Melanocyte of skin (primary cell): ENCODE results near the gene ZNF48. TPM values are rescaled to one million over a fixed set of nuclear protein-coding genes. Genes with fewer than 3 reads are reported as not detected.

Experiments used
- small RNA-seq, 2 donors: library from RNA; depleted of rRNA; stranded (forward); fragments of <200 nt; gene quantifications; one replicate each; pipeline ENCODE3, GENCODE V24; 2012
- total RNA-seq, 2 donors: library from RNA; depleted of rRNA; stranded (reverse); fragments of >200 nt; gene quantifications; 2 replicates each; pipeline ENCODE4 v1.2.3, GENCODE V29; 2012

ZNF48 gene
- 1 to 10 TPM; 5.7 to 5.9 TPM for total RNA-seq

GRCh38 chr16:30395155-30395991 lies at the start of gene ZNF48:
Gene ZNF48 (plus strand): TSS chr16:30395420. CDS start chr16:30395795, 375 bp downstream.

DNA sequence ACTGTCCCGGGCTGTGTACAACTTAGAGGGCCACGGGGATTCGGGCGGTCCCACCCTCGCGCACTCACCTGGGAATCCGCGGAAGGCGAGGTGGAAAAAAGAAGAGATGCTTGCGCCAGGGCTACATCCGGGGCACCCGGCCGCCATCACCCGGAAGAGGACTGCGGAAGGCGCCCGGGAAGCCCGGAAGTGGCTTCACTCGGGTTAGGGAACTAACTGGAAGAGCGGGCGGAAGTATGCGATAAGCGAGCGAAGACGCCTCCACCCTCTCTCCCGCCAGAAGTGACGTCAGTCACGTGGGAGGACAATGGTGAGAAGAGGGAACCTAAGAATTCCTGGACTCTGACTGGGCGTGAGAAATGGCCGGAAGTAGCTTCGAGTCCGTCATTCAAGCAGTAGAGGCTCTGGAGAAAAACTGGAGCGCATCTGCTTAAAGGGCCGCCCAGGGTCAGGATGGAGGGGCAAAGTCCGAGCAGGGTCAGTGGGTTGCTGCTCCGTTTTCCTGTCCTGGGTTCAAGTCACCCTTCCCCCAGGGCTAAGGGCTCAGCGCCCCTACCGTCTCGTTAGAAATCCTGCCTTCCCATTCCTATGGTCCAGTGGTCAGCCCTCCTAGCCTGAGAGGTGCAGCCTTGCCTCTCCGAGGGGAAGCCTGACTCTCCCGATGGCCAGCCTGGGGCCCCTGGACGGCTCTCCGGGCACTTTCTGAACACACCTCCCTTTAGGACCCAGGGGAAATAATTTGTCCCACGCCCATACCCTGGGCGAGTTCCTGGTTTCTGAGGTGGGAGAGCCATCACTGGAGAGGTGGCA lies 39.9 kb upstream of the ZNF48 start, which contains the start of gene CD2BP2:
Gene CD2BP2, minus strand, starts transcription at position 165 of the 810 bp plus-strand sequence. CDS start 627 bp downstream, outside the sequence.

GRCh38 chr16:30370456-30371247 lies 24.6 kb upstream of the ZNF48 start, which contains the start of gene TBC1D10B:
Gene TBC1D10B (minus strand): TSS chr16:30370494. CDS start chr16:30370183, 311 bp downstream.

DNA sequence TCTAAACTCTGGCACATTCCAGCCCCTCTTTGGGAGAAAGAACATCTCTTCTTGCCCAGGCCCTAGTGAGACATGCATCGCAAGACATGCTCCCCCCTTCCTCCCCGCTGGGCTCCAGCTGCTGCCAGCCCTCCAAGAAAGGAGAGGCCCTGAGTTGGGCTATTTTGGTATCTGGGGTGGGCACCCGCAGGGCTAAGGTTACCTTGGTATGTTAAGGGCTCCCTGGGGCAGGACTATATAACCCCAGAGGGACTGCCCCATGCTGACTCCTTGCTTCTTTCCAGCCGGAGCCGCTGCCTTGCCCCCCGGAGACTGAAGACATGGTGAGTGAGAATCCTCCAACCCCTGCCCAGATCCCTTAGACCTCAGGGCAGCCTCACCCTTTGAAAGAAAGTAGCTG lies 20.7 kb upstream of the ZNF48 start, which contains the start of gene MYL11:
Gene MYL11, plus strand, starts transcription at position 265 of the 400 bp plus-strand sequence. Its CDS starts 56 bp downstream, at position 321.

DNA sequence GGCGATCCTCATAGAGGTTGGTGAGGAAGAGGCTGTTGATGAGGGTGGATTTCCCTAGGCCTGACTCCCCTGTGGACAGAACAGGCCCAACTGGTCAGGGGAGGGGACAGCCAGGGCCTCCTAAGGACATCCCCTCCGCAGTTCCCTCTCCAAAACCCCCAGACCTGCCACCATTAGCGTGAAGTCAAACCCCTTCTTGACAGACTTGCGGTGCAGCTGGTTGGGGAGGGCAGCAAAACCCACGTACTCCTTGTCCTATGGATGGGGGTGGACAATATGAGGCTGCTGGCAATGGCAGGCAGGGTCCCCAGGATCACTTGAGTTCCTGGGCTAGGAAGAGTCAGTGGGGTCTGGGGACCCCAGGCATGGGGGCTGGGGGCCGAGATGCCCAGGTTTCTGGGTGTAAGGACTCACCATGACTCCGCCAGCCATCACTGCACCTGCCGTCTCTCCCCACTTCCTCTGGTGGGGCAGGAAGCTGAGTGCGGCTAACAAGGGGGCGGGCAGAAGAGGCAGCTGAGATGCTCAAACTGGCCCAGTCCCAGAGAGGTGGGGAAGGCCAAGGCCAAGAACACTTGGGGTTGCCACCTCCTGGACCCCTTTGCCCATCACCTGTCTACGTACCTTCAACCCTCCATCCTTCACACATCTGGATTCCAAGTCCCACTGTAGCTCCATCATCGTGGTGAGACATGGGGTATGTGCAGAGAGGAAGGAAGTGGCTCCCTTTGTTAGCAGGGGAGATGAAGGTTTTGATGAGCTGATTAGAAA lies 12.9 kb upstream of the ZNF48 start, which contains the start of gene SEPTIN1:
Gene SEPTIN1, minus strand, starts transcription at position 451 of the 771 bp plus-strand sequence. Its CDS starts 19 bp downstream, at position 432.

DNA sequence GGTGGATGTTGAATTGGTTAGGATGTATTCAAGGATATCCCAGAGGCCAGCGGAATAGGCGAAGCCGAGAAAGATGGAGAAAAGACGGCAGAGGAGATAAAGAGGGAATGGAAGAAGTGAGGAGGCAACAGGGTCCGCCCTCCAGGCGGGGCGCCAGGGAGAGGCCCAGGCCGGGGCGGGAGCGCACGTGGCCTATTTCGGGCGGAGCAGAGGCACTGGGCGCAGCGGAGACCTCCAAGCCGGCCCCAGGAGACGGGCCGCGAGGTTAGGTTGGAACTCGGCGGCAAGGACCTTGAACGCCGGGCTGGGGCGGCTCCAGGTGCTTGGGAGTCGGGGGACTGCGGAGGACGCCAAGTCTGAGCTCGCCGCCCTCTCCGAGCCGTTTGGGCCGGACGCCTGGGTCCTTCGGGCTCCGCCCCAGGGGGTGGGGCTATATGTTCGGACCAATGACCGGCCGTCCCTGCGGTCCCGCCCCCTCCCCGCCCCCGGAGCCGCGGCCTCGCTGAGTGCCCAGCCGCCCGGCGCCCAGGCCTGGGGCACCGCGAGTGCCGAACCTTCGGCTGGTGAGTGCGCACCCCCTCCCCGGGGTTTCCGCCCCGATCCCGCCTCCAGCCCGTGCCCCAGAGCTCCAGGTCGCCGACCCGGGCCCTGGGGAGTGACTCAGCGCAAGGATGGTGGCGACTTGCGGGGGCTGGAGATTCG lies 12.0 kb downstream of the ZNF48 start, which contains the start of gene ZNF771:
Gene ZNF771, plus strand, starts transcription at position 505 of the 702 bp plus-strand sequence. CDS start 448 bp downstream, outside the sequence.

GRCh38 chr16:30429678-30430427 lies 34.6 kb downstream of the ZNF48 start, which contains the start of gene DCTPP1:
Gene DCTPP1 (minus strand): TSS chr16:30430030. CDS start chr16:30429980, 50 bp downstream.

DNA sequence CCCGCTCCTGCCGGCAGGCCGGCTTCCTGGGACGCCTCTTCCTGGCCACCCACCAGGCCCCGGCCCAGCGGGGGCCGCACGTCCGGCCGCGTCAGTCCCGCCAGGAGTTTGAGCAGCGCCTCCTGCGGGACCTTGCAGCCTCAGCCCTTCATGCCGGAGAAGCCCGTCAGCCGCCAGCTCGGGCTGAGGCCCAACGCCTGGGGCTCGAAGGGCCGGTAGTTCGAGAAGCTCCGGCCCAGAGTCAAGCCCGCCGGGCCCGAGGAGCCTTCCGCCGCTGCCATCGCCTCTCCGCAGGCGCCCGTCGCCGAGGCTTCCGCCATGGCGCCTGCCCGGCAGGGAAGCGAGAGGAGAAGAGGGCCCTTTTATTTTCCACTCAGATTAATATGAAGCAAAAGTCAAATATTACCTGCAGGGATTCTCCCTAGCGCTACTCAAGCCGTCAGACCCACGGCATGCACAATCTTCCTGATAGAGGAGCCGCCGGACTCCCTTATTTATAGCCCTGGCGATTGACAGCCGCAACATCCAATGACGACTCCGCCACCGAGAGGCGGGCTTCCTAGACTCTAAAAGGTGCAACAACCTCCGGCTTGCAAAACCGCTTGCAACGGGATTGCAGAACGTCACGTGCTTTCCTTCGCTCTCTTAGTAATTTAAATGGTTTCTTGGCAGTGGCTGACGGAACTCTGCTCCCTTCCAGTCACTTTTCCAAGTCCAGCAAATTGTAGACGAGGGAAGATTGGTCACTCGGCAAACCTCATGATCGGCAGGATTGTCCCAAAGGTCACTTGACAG lies 50.4 kb downstream of the ZNF48 start, which contains the start of gene SEPHS2:
Gene SEPHS2, minus strand, starts transcription at position 467 of the 795 bp plus-strand sequence. Its CDS starts 147 bp downstream, at position 320.

Small RNA genes lying within 50 kb of the gene (small RNA-seq; reads per million reads assigned to genes)
- gene RF00406 = 8.2 to 13.8 reads per million in 2 donors

Other genes starting within 250 kb of the ZNF48 start
- 1 to 10 TPM in 1 of 2 donors, under 1 TPM in 1; 0.69 to 1.3 TPM for gene CORO1A, start 211.8 kb upstream of the ZNF48 start, total RNA-seq
- 100 to 1,000 TPM; 189 to 253 TPM for gene BOLA2B, start 201.8 kb upstream of the ZNF48 start, total RNA-seq
- gene SLX1A, start 201.5 kb upstream of the ZNF48 start, total RNA-seq = 10 to 100 TPM; 28.6 to 51.3 TPM
- gene SULT1A3, start 196.2 kb upstream of the ZNF48 start, total RNA-seq = 1 to 10 TPM; 1.4 to 3.3 TPM
- gene NPIPB13, start 146.9 kb upstream of the ZNF48 start, total RNA-seq = 1 to 10 TPM in 1 of 2 donors, under 1 TPM in 1; 1.00 to 5.2 TPM
- gene CD2BP2, start 40.1 kb upstream of the ZNF48 start, total RNA-seq = 10 to 100 TPM; 27.9 to 31.3 TPM
- gene TBC1D10B, start 24.9 kb upstream of the ZNF48 start, total RNA-seq = 10 to 100 TPM; 28.2 to 35.6 TPM
- not detected for gene MYL11, start 20.6 kb upstream of the ZNF48 start, total RNA-seq
- gene SEPTIN1, start 12.9 kb upstream of the ZNF48 start, total RNA-seq = not detected
- 10 to 100 TPM in 1 of 2 donors, 1 to 10 TPM in 1; 9.3 to 13.3 TPM for gene ZNF771, start 12.2 kb downstream of the ZNF48 start, total RNA-seq
- 10 to 100 TPM; 13.4 to 52.6 TPM for gene DCTPP1, start 34.6 kb downstream of the ZNF48 start, total RNA-seq
- 10 to 100 TPM; 20.0 to 21.3 TPM for gene SEPHS2, start 50.5 kb downstream of the ZNF48 start, total RNA-seq
- gene ITGAL, start 77.3 kb downstream of the ZNF48 start, total RNA-seq = not detected
- gene ZNF768, start 131.1 kb downstream of the ZNF48 start, total RNA-seq = 10 to 100 TPM; 23.1 to 26.3 TPM
- gene ZNF747, start 139.4 kb downstream of the ZNF48 start, total RNA-seq = 10 to 100 TPM; 13.7 to 15.5 TPM
- 1 to 10 TPM; 5.3 to 7.2 TPM for gene ZNF764, start 163.0 kb downstream of the ZNF48 start, total RNA-seq
- 10 to 100 TPM; 14.8 to 18.6 TPM for gene ZNF688, start 176.3 kb downstream of the ZNF48 start, total RNA-seq
- gene ZNF785, start 190.3 kb downstream of the ZNF48 start, total RNA-seq = 1 to 10 TPM; 6.7 to 7.9 TPM
- 10 to 100 TPM in 1 of 2 donors, 1 to 10 TPM in 1; 7.6 to 79.6 TPM for gene ZNF689, start 215.0 kb downstream of the ZNF48 start, total RNA-seq